Measurements from ENCODE around the gene PRKCQ.
"Not testable (repeated sequence)": the region's sequence is repeated elsewhere in the genome, so short reads cannot be mapped to it uniquely, and the experiment has no call there.

PRKCQ gene

GRCh38 chr10:6460861-6461409 lies 119.1 kb downstream of the PRKCQ start:
- H3K4me3 Mint-ChIP-seq, result no peak overlapping the region
- H3K4me1 Mint-ChIP-seq, result no peaks in the 10 kb centered on the region
- no peak overlapping the region for H3K27ac Mint-ChIP-seq
- H3K9me3 Mint-ChIP-seq, result peaks cover 6% of the 10 kb centered on the region
- no peak for ATAC-seq
- H3K36me3 Mint-ChIP-seq, result peaks cover 5% of the 10 kb centered on the region
- peaks cover 20% of the 10 kb centered on the region for H3K27me3 Mint-ChIP-seq

GRCh38 chr10:6458814-6459213 lies 121.3 kb downstream of the PRKCQ start:
- Mint-ChIP-seq H3K27ac (no peak overlapping the region), H3K9me3 (peaks cover 6% of the 10 kb centered on the region), H3K36me3 (peaks cover 5% of the 10 kb centered on the region), H3K4me1 (no peaks in the 10 kb centered on the region), H3K27me3 (peaks cover 28% of the 10 kb centered on the region), H3K4me3 (no peak overlapping the region)
- no peak for ATAC-seq

- H3K9me3 Mint-ChIP-seq, result peaks cover 6% of the 10 kb centered on the region
- no peaks in the 10 kb centered on the region for H3K4me1 Mint-ChIP-seq
- H3K36me3 Mint-ChIP-seq, result peaks cover 5% of the 10 kb centered on the region
- H3K27ac Mint-ChIP-seq, result no peak overlapping the region
- H3K27me3 Mint-ChIP-seq, result peaks cover 28% of the 10 kb centered on the region
- no peak for ATAC-seq
- no peak overlapping the region for H3K4me3 Mint-ChIP-seq
These were observed 122.7 kb downstream of the PRKCQ start for GRCh38 chr10:6457376-6457775.

- Mint-ChIP-seq H3K36me3 (peaks cover 4% of the 10 kb centered on the region), H3K27me3 (peaks cover 17% of the 10 kb centered on the region), H3K4me1 (no peaks in the 10 kb centered on the region), H3K9me3 (peaks cover 5% of the 10 kb centered on the region), H3K4me3 (no peak overlapping the region), H3K27ac (no peak overlapping the region)
- ATAC-seq, result no peak
These were observed 124.0 kb downstream of the PRKCQ start for GRCh38 chr10:6456067-6456466.

GRCh38 chr10:6455592-6455991 lies 124.5 kb downstream of the PRKCQ start:
- Mint-ChIP-seq H3K4me3 (no peak overlapping the region), H3K4me1 (no peaks in the 10 kb centered on the region), H3K9me3 (no peaks in the 10 kb centered on the region), H3K36me3 (no peaks in the 10 kb centered on the region), H3K27me3 (peaks cover 12% of the 10 kb centered on the region), H3K27ac (no peak overlapping the region)
- no peak for ATAC-seq

- H3K4me1 Mint-ChIP-seq, result no peaks in the 10 kb centered on the region
- H3K9me3 Mint-ChIP-seq, result no peaks in the 10 kb centered on the region
- no peak overlapping the region for H3K27ac Mint-ChIP-seq
- no peak overlapping the region for H3K4me3 Mint-ChIP-seq
- no peak for ATAC-seq
- H3K27me3 Mint-ChIP-seq, result peaks cover 27% of the 10 kb centered on the region
- no peaks in the 10 kb centered on the region for H3K36me3 Mint-ChIP-seq
These were observed 133.4 kb downstream of the PRKCQ start for GRCh38 chr10:6446711-6447110.

GRCh38 chr10:6445671-6446316 lies 134.3 kb downstream of the PRKCQ start:
- no peaks in the 10 kb centered on the region for H3K36me3 Mint-ChIP-seq
- H3K27me3 Mint-ChIP-seq, result peaks cover 34% of the 10 kb centered on the region
- no peaks in the 10 kb centered on the region for H3K9me3 Mint-ChIP-seq
- H3K27ac Mint-ChIP-seq, result no peak overlapping the region
- no peaks in the 10 kb centered on the region for H3K4me1 Mint-ChIP-seq
- ATAC-seq, result no peak
- H3K4me3 Mint-ChIP-seq, result no peak overlapping the region

- H3K27me3 Mint-ChIP-seq, result peaks cover 40% of the 10 kb centered on the region
- H3K27ac Mint-ChIP-seq, H3K4me3 Mint-ChIP-seq, H3K4me1 Mint-ChIP-seq, H3K9me3 Mint-ChIP-seq, H3K36me3 Mint-ChIP-seq, ATAC-seq: not testable (repeated sequence)
These were observed 140.2 kb downstream of the PRKCQ start for GRCh38 chr10:6439875-6440274.

GRCh38 chr10:6431861-6432260 lies 148.2 kb downstream of the PRKCQ start:
- Mint-ChIP-seq H3K27me3 (peaks cover 38% of the 10 kb centered on the region), H3K4me3 (no peak overlapping the region), H3K36me3 (no peaks in the 10 kb centered on the region), H3K4me1 (no peaks in the 10 kb centered on the region), H3K9me3 (no peaks in the 10 kb centered on the region), H3K27ac (no peak overlapping the region)
- no peak for ATAC-seq

GRCh38 chr10:6431186-6431585 lies 148.9 kb downstream of the PRKCQ start:
- Mint-ChIP-seq H3K9me3 (no peaks in the 10 kb centered on the region), H3K36me3 (no peaks in the 10 kb centered on the region), H3K4me3 (no peak overlapping the region), H3K4me1 (no peaks in the 10 kb centered on the region), H3K27me3 (peaks cover 31% of the 10 kb centered on the region), H3K27ac (no peak overlapping the region)
- ATAC-seq, result no peak

GRCh38 chr10:6430423-6430980 lies 149.6 kb downstream of the PRKCQ start:
- Mint-ChIP-seq H3K36me3 (no peaks in the 10 kb centered on the region), H3K27ac (no peak overlapping the region), H3K9me3 (no peaks in the 10 kb centered on the region)

GRCh38 chr10:6427357-6427959 lies 152.6 kb downstream of the PRKCQ start:
- no peak overlapping the region for H3K27ac Mint-ChIP-seq
- no peaks in the 10 kb centered on the region for H3K36me3 Mint-ChIP-seq
- H3K9me3 Mint-ChIP-seq, result no peaks in the 10 kb centered on the region

More at GRCh38 chr10:6430423-6430980, 149.6 kb downstream of the PRKCQ start:
- no peak for ATAC-seq
- H3K27me3 Mint-ChIP-seq, result peaks cover 31% of the 10 kb centered on the region
- no peaks in the 10 kb centered on the region for H3K4me1 Mint-ChIP-seq
- H3K4me3 Mint-ChIP-seq, result no peak overlapping the region

GRCh38 chr10:6426317-6426716 lies 153.8 kb downstream of the PRKCQ start:
- no peak overlapping the region for H3K4me3 Mint-ChIP-seq
- H3K36me3 Mint-ChIP-seq, result no peaks in the 10 kb centered on the region
- no peak for ATAC-seq
- no peaks in the 10 kb centered on the region for H3K4me1 Mint-ChIP-seq
- peaks cover 18% of the 10 kb centered on the region for H3K27me3 Mint-ChIP-seq
- no peaks in the 10 kb centered on the region for H3K9me3 Mint-ChIP-seq
- no peak overlapping the region for H3K27ac Mint-ChIP-seq

More at GRCh38 chr10:6427357-6427959, 152.6 kb downstream of the PRKCQ start:
- Mint-ChIP-seq H3K4me1 (no peaks in the 10 kb centered on the region), H3K4me3 (no peak overlapping the region), H3K27me3 (peaks cover 19% of the 10 kb centered on the region)
- no peak for ATAC-seq

- no peak overlapping the region for H3K4me3 Mint-ChIP-seq
- H3K27me3 Mint-ChIP-seq, result peaks cover 18% of the 10 kb centered on the region
- ATAC-seq, result no peak
These were observed 156.5 kb downstream of the PRKCQ start for GRCh38 chr10:6423413-6424170.

GRCh38 chr10:6423004-6423403 lies 157.1 kb downstream of the PRKCQ start:
- ATAC-seq, result no peak
- Mint-ChIP-seq H3K27ac (no peak overlapping the region), H3K4me3 (no peak overlapping the region), H3K27me3 (peaks cover 18% of the 10 kb centered on the region), H3K4me1 (no peaks in the 10 kb centered on the region), H3K36me3 (no peaks in the 10 kb centered on the region), H3K9me3 (no peaks in the 10 kb centered on the region)

More at GRCh38 chr10:6423413-6424170, 156.5 kb downstream of the PRKCQ start:
- Mint-ChIP-seq H3K27ac (no peak overlapping the region), H3K4me1 (no peaks in the 10 kb centered on the region), H3K9me3 (no peaks in the 10 kb centered on the region), H3K36me3 (no peaks in the 10 kb centered on the region)
